ENCODE results near the gene NPM1.
"Not testable (repeated sequence)": the region's sequence is repeated elsewhere in the genome, so short reads cannot be mapped to it uniquely, and the experiment has no call there.

Gene NPM1

GRCh38 chr5:171386006-171386671, 1.5 kb upstream of the NPM1 start:
- no peak for DNase-seq (ENCODE audit: low spot score)

- no peak for DNase-seq (ENCODE audit: low spot score)
These were observed 746 bp upstream of the NPM1 start for GRCh38 chr5:171386861-171387344.

- peak; percentile 75 for DNase-seq (ENCODE audit: low spot score)
These were observed 544 bp downstream of the NPM1 start for GRCh38 chr5:171387970-171388815.

DNA sequence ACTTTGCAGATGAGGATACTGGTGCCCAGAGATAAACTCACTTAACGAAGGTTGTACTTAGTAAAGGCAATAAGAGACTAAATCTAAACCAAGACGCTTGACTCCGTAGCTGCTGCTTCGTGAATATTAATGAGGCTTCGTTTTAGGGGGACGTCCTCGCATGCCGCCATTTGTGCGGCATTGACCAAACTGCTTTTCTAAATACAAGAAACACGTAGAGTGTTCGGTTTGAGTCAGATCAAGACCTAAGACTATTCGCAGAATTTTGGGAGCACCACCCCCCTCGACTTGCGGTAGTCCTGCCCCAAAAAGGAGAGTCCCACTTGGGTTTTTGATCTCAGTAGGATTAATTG, 1.1 kb downstream of the NPM1 start:
- DNase-seq (ENCODE audit: low spot score): no peak

- DNase-seq (ENCODE audit: low spot score): no peak
These were observed 3.4 kb downstream of the NPM1 start for GRCh38 chr5:171390883-171391677.

- no peak for DNase-seq (ENCODE audit: low spot score)
These were observed 4.4 kb downstream of the NPM1 start for GRCh38 chr5:171391996-171392577.

DNA sequence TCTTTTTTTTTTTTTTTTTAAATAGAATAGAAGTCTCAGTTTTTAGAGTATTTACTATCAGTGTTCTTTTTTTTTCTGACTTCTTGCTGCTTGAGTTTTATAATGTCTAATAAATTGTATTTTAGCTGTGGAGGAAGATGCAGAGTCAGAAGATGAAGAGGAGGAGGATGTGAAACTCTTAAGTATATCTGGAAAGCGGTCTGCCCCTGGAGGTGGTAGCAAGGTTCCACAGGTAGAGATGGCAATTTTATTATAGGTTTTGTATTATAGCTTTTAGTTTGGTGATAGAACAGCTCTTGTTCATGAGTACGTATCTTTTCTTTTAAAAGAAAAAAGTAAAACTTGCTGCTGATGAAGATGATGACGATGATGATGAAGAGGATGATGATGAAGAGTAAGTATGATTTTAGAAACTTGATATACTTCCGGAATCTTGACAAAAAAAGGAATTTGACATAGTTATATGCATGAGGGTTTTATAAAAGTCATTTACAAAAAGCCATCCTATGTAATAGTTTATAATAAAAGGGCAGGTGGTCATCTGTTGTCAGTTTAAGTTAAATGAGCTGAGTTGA, 5.0 kb downstream of the NPM1 start:
- no peak for DNase-seq (ENCODE audit: low spot score)

DNA sequence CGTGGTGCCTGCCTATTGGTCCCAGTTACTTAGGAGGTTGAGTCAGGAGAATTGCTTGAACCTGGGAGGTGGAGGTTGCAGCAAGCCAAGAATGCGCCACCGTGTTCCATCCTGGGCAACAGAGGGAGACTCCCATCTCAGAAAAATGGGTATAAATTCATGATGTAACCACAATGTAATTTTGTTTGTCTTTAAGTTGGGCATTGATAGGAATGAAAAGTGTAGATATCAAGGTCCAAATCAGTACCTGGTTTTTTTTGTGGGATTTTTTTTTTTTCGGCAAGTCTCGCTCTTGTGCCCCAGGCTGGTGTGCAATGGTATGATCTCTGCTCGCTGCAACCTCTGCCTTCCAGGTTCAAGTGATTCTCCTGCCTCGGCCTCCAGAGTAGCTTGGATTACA, 7.4 kb downstream of the NPM1 start:
- DNase-seq (ENCODE audit: low spot score): no peak

DNA sequence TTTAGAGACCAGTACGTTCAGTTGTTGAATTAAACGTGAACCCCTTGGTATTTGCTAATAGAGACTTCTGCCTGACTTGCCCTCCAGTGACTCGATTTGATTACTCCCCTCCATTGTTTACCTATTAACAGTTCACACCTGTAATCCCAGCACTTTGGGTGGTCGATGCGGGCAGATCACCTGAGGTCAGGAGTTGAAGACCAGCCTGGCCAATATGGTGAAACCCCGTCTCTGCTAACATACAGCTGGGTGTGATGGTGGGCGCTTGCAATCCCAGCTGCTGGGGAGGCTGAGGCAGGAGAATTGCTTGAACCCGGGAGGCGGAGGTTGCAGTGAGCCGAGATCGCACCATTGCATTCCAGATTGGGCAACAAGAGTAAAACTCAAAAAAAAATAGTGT, 8.9 kb downstream of the NPM1 start:
- not testable (repeated sequence) for DNase-seq (ENCODE audit: low spot score)

- DNase-seq (ENCODE audit: low spot score): no peak
These were observed 9.5 kb downstream of the NPM1 start for GRCh38 chr5:171397190-171397589.

- no peak for DNase-seq (ENCODE audit: low spot score)
These were observed 9.9 kb downstream of the NPM1 start for GRCh38 chr5:171397599-171397998.

DNA sequence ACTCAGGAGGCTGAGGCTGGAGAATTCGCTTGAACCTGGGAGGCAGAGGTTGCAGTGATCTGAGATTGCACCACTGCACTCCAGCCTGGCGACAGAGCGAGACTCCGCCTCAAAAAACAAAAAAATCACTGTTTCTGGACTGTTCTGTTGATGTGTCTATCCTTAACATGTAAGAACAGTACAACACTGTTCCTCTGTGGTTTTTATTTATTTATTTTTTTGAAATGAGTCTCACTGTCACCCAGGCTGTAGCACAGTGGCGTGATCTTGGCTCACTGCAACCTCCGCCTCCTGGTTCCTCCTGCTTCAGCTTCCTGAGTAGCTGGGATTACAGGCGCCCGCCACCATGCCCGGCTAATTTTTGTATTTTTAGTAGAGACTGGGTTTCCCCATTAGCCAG, 11.0 kb downstream of the NPM1 start:
- DNase-seq (ENCODE audit: low spot score): not testable (repeated sequence)

DNA sequence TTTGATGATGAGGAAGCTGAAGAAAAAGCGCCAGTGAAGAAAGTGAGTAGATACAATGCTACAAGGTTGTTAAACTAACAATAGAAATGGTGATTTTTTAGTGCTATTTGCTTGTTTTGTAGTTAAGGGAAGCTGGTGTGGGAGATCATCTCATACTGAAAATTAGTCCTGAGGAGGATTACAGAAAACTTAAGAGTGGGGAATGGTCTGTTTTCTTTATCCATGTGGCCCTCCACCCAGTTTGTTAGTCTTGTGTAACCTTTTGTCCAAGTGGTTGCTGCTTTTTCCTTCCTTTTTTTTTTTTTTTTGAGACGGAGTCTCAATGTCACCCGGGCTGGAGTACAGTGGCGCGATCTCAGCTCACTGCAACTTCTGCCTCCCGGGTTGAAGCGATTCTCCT, 12.5 kb downstream of the NPM1 start:
- DNase-seq (ENCODE audit: low spot score): no peak

GRCh38 chr5:171401167-171401947, 13.7 kb downstream of the NPM1 start:
- DNase-seq (ENCODE audit: low spot score): no peak

GRCh38 chr5:171402751-171403150, 15.1 kb downstream of the NPM1 start:
- not testable (repeated sequence) for DNase-seq (ENCODE audit: low spot score)

DNA sequence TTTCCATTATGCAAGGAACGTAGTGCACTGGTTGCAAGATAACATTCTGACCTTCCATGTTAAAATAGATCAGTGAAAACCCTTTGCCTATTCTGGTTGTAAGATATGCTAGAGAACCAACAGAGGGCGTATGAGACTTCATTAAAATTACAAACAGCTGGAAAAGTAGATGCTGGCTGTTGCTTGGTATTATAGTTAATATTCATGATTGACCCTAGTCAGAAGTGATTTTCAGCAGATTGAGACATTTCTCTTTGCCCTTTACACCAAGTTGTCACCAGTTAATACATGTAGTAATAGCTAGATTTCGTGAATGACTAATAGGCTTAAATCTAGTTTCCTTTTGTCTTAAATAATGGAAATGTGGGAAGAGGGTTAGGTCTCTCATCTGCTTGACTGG, 18.0 kb downstream of the NPM1 start:
- no peak for DNase-seq (ENCODE audit: low spot score)

GRCh38 chr5:171407234-171407633, 19.6 kb downstream of the NPM1 start:
- DNase-seq (ENCODE audit: low spot score): no peak

DNA sequence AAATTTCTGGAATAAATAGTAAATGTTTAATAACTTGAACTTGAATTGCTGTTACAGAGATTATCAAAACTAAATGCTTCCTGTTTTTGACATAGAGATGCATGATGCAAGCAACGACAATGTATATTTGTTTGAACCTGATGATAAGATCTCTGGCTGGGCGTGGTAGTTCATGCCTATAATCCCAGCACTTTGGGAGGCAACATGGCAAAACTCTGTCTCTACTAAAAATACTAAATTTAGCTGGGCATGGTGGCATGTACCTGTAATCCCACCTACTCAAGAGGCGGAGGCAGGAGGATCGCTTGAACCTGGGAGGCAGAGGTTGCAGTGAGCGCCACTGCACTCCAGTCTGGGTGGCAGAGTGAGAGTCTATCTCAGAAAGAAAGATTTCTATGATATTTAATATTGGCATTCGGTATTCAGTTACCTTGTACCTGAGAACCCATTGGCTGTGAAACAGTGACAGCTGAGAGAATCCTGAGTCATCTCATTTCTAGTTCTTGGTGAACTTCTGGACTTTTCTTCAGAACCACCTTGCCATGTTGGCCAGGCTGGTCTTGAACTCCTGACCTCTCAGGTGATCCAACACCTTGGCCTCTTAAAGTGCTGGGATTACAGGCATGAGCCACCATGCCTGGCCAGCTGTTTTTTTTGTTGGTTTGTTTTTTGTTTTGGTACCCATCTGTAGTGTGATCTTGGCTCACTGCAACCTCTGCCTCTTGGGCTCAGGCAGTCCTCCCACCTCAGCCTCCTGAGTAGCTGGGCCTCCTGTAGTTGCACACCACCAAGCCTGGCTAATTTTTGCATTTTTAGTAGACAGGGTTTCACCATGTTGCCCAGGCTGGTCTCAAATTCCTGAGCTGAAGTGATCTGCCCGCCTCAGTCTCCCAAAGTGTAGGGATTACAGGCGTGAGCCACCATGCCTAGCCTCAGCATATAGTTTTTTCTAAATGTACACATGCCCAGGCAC, 21.8 kb downstream of the NPM1 start:
- DNase-seq (ENCODE audit: low spot score): no peak

GRCh38 chr5:171410181-171410580, 22.5 kb downstream of the NPM1 start:
- no peak for DNase-seq (ENCODE audit: low spot score)

GRCh38 chr5:171412186-171412585, 24.5 kb downstream of the NPM1 start:
- DNase-seq (ENCODE audit: low spot score): no peak

All from putamen (tissue), 1 donor.